B cell (primary cell): Measurements from ENCODE around the gene RPA3.

ENCODE experiments used
- CTCF ChIP-seq: fragments of 200-600 bp; IDR thresholded peaks from one replicate; pipeline ENCODE4 v1.8.0; 2022; ENCODE audit warnings: antibody characterized with exemption, mild to moderate bottlenecking
- EZH2 ChIP-seq: IDR thresholded peaks from 2 replicates; pipeline ENCODE4 v1.6.1; 2012; ENCODE audit warnings: borderline replicate concordance, low read depth, mild to moderate bottlenecking, moderate library complexity, low read length; ENCODE audit not compliant: insufficient read depth, poor library complexity, severe bottlenecking

DNA sequence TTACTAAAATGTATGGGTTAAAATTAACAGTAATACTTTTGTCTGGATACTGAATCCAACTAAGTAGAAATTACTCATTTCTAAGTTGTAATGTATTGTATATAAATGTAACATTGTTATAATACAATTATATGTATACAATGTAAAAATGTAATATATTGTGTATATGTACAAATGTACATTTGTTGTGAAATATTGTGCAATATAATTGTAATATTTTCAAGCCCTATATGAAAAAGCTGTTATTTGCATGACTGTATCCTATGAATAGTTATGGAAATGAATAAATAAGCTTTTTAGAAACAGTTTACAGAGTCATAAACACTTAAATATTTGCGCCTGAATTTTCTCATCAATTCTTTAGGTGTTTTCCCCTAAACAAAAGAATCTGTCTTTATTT lies 98.2 kb downstream of the RPA3 start:
- no peak for TF ChIP-seq CTCF
- no peak for TF ChIP-seq EZH2
